ENCODE data around the gene KDM7A. TPM values are rescaled to one million over a fixed set of nuclear protein-coding genes. Genes with fewer than 3 reads are reported as not detected.
A peak's percentile ranks its signal among the peaks of the same experiment; 100 is the strongest.

Gene KDM7A
- 10 to 100 TPM; 28.1 to 39.2 TPM for total RNA-seq

GRCh38 chr7:140176811-140177702, at the start of gene KDM7A:
KDM7A (minus strand) TSS chr7:140176983; CDS start chr7:140176937, 46 bp downstream.
- Mint-ChIP-seq H3K36me3 (ENCODE audit: insufficient read depth in 2 of 2) (peaks cover 9 to 18% of the 10 kb centered on the region in 2 donors), H3K4me3 (peak within 1 kb of the TSS; percentile 96 to 100), H3K9me3 (peaks cover 0 to 6% of the 10 kb centered on the region in 2 donors), H3K4me1 (ENCODE audit: low read depth) (peaks cover 42% of the 10 kb centered on the region), H3K27me3 (ENCODE audit: low read depth) (peaks cover 17% of the 10 kb centered on the region), H3K27ac (peak within 1 kb of the TSS; percentile 98)
- DNase-seq (peak; percentile 93 to 94), ATAC-seq (replicated peaks in 1 of 2) (peak; percentile 83 to 85)

GRCh38 chr7:140225562-140226249, 48.9 kb upstream of the KDM7A start:
- Mint-ChIP-seq H3K4me3 (peak overlapping the region; percentile 62 to 72), H3K9me3 (no peaks in the 10 kb centered on the region), H3K36me3 (ENCODE audit: insufficient read depth in 2 of 2) (no peaks in the 10 kb centered on the region), H3K27ac (peak overlapping the region; percentile 73), H3K27me3 (ENCODE audit: low read depth) (no peaks in the 10 kb centered on the region), H3K4me1 (ENCODE audit: low read depth) (peaks cover 53% of the 10 kb centered on the region)
- peak in 1 of 2 donors; percentile 7 for ATAC-seq (replicated peaks in 1 of 2)
- DNase-seq: no peak

GRCh38 chr7:140223515-140224221, 46.9 kb upstream of the KDM7A start:
- H3K9me3 Mint-ChIP-seq: no peaks in the 10 kb centered on the region
- ATAC-seq (replicated peaks in 1 of 2) (peak; percentile 71 to 73), DNase-seq (peak; percentile 25 to 36)
- peak overlapping the region; percentile 0 for H3K27ac Mint-ChIP-seq
- H3K36me3 Mint-ChIP-seq (ENCODE audit: insufficient read depth in 2 of 2): no peaks in the 10 kb centered on the region
- H3K27me3 Mint-ChIP-seq (ENCODE audit: low read depth): no peaks in the 10 kb centered on the region
- H3K4me3 Mint-ChIP-seq: peak overlapping the region; percentile 39 to 63
- H3K4me1 Mint-ChIP-seq (ENCODE audit: low read depth): peaks cover 39% of the 10 kb centered on the region

DNA sequence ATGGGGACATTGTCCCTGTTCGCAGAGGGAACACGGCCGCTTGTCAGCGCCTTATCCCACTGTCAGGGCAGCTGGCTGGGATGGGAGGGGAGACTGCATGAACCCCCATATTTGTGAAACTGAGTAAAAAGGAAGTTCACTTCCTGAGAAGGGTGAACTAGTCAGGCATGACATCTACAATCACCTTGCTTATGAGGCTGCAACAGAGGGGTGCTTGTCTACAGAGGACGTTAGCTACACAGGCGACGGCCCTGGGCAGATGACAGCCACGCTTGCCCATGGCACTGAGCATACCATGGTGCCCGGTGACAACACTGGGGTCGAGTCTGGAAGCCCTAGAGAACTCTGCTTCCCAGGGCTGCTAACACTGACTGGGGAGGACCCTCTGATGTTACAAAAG, 46.0 kb upstream of the KDM7A start:
- Mint-ChIP-seq H3K9me3 (no peaks in the 10 kb centered on the region), H3K27me3 (ENCODE audit: low read depth) (no peaks in the 10 kb centered on the region), H3K27ac (no peak overlapping the region), H3K36me3 (ENCODE audit: insufficient read depth in 2 of 2) (peaks cover 0 to under 1% of the 10 kb centered on the region in 2 donors), H3K4me3 (no peak overlapping the region), H3K4me1 (ENCODE audit: low read depth) (peaks cover 39% of the 10 kb centered on the region)
- no peak for ATAC-seq (replicated peaks in 1 of 2)
- no peak for DNase-seq

- ATAC-seq (replicated peaks in 1 of 2) (no peak), DNase-seq (no peak)
- H3K27me3 Mint-ChIP-seq (ENCODE audit: low read depth): no peaks in the 10 kb centered on the region
- peaks cover 27% of the 10 kb centered on the region for H3K4me1 Mint-ChIP-seq (ENCODE audit: low read depth)
- peaks cover 0 to 3% of the 10 kb centered on the region in 2 donors for H3K9me3 Mint-ChIP-seq
- no peak overlapping the region for H3K4me3 Mint-ChIP-seq
- peaks cover 3 to 4% of the 10 kb centered on the region in 2 donors for H3K36me3 Mint-ChIP-seq (ENCODE audit: insufficient read depth in 2 of 2)
- H3K27ac Mint-ChIP-seq: no peak overlapping the region
These were observed 43.1 kb upstream of the KDM7A start for GRCh38 chr7:140219672-140220524.

- H3K36me3 Mint-ChIP-seq (ENCODE audit: insufficient read depth in 2 of 2): peaks cover 4 to 9% of the 10 kb centered on the region in 2 donors
- H3K27ac Mint-ChIP-seq: no peak overlapping the region
- no peaks in the 10 kb centered on the region for H3K27me3 Mint-ChIP-seq (ENCODE audit: low read depth)
- ATAC-seq (replicated peaks in 1 of 2) (no peak), DNase-seq (no peak)
- no peak overlapping the region for H3K4me3 Mint-ChIP-seq
- peaks cover 4 to 6% of the 10 kb centered on the region in 2 donors for H3K9me3 Mint-ChIP-seq
- H3K4me1 Mint-ChIP-seq (ENCODE audit: low read depth): peaks cover 28% of the 10 kb centered on the region
These were observed 41.9 kb upstream of the KDM7A start for GRCh38 chr7:140218656-140219055.

DNA sequence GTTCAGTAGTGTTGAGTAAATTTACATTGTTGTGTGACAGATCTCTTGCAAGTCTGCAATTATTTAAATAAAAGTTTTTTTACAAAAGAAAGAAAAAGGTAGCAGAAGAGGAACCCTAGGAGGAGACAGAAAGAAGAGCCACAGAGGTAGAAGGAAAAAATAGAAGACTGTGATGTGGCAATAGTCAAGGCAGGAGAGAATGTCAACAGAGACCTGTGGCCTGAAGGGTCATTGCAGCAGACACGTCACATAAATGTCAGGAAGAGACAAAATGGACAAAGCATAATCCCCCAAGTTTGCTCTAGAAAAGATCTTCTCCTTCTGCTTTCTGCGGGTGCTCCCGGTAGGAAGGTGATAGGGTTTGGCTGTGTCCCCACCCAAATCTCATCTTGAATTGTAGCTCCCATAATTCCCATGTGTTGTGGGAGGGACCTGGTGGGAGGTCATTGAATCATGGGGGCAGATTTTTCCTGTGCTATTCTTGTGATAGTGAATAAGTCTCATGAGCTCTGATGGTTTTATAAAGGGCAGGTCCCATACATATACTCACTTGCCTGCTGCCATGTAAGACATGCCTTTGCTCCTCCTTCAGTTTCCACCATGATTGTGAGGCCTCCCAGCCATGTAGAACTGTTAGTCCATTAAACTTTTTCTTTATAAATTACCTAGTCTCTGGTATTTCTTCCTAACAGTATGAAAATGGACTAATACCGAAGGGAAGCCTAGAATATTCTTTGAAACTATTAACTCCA, 41.1 kb upstream of the KDM7A start:
- Mint-ChIP-seq H3K27me3 (ENCODE audit: low read depth) (no peaks in the 10 kb centered on the region), H3K36me3 (ENCODE audit: insufficient read depth in 2 of 2) (peaks cover 4 to 9% of the 10 kb centered on the region in 2 donors), H3K4me1 (ENCODE audit: low read depth) (peaks cover 27% of the 10 kb centered on the region), H3K9me3 (peaks cover 4 to 6% of the 10 kb centered on the region in 2 donors), H3K27ac (no peak overlapping the region), H3K4me3 (no peak overlapping the region)
- DNase-seq: no peak
- no peak for ATAC-seq (replicated peaks in 1 of 2)

GRCh38 chr7:140215281-140215680, 38.5 kb upstream of the KDM7A start:
- no peak overlapping the region for H3K4me3 Mint-ChIP-seq
- no peaks in the 10 kb centered on the region for H3K27me3 Mint-ChIP-seq (ENCODE audit: low read depth)
- H3K36me3 Mint-ChIP-seq (ENCODE audit: insufficient read depth in 2 of 2): peaks cover 4 to 9% of the 10 kb centered on the region in 2 donors
- no peak for ATAC-seq (replicated peaks in 1 of 2)
- no peak overlapping the region for H3K27ac Mint-ChIP-seq
- peaks cover 4 to 6% of the 10 kb centered on the region in 2 donors for H3K9me3 Mint-ChIP-seq
- no peak for DNase-seq
- H3K4me1 Mint-ChIP-seq (ENCODE audit: low read depth): peaks cover 50% of the 10 kb centered on the region

DNA sequence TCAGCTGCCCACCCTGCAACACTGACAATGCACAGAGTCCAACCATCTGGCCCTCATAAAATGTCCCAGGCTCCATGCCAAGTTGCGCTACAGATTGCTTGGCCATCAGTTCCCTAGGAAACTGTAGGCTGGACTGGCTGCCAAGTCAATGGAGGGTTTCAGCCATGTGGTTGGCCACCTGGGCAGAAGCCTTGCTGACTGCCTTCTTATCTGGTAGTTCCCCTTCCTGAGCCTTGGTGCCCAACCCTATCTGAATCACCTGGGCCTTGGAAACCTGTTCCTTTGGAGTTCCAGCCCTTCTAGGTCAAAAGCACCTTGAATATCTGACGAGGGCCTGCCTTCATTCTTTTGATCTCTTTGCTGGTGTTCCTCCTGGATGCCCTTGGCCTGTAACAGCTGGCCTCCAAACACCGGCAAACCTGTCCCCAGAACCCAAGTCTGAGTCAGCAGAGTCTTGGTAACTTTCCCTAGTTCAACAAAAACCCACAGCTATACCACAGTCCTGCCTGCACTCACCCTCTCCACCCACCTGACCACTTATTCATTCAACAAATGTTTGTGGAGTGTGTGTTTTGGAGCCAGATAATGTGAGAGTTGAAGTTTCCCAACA, 37.4 kb upstream of the KDM7A start:
- H3K4me1 Mint-ChIP-seq (ENCODE audit: low read depth): peaks cover 58% of the 10 kb centered on the region
- peak overlapping the region; percentile 70 for H3K27ac Mint-ChIP-seq
- H3K4me3 Mint-ChIP-seq: peak overlapping the region; percentile 50 to 60
- ATAC-seq (replicated peaks in 1 of 2) (peak; percentile 56 to 68), DNase-seq (peak; percentile 60 to 66)
- no peaks in the 10 kb centered on the region for H3K27me3 Mint-ChIP-seq (ENCODE audit: low read depth)
- peaks cover 4 to 9% of the 10 kb centered on the region in 2 donors for H3K36me3 Mint-ChIP-seq (ENCODE audit: insufficient read depth in 2 of 2)
- H3K9me3 Mint-ChIP-seq: peaks cover 4 to 6% of the 10 kb centered on the region in 2 donors

DNA sequence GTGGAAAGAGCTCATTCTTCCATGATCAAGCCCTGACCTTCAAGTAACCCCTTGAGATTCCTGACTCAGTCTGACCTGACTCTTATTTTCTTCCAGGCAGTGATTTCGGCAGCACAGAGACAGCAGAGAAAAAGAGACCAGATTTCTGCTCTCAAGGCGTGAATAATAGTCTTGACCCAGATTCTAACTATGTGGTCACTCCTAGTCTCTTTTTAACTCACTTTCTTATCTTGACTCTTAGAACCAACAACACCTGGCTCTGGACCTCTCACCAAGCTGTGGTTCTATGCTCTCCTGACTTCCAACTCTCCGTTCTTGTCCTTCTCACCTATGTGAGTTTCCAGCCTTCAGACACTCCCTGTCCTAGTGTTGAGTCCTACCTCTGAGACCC, 36.9 kb upstream of the KDM7A start:
- H3K9me3 Mint-ChIP-seq: peaks cover 4 to 6% of the 10 kb centered on the region in 2 donors
- DNase-seq: no peak
- no peaks in the 10 kb centered on the region for H3K27me3 Mint-ChIP-seq (ENCODE audit: low read depth)
- peak overlapping the region; percentile 50 to 60 for H3K4me3 Mint-ChIP-seq
- H3K4me1 Mint-ChIP-seq (ENCODE audit: low read depth): peaks cover 58% of the 10 kb centered on the region
- peaks cover 4 to 9% of the 10 kb centered on the region in 2 donors for H3K36me3 Mint-ChIP-seq (ENCODE audit: insufficient read depth in 2 of 2)
- peak; percentile 12 for ATAC-seq (replicated peaks in 1 of 2)
- peak overlapping the region; percentile 70 for H3K27ac Mint-ChIP-seq

DNA sequence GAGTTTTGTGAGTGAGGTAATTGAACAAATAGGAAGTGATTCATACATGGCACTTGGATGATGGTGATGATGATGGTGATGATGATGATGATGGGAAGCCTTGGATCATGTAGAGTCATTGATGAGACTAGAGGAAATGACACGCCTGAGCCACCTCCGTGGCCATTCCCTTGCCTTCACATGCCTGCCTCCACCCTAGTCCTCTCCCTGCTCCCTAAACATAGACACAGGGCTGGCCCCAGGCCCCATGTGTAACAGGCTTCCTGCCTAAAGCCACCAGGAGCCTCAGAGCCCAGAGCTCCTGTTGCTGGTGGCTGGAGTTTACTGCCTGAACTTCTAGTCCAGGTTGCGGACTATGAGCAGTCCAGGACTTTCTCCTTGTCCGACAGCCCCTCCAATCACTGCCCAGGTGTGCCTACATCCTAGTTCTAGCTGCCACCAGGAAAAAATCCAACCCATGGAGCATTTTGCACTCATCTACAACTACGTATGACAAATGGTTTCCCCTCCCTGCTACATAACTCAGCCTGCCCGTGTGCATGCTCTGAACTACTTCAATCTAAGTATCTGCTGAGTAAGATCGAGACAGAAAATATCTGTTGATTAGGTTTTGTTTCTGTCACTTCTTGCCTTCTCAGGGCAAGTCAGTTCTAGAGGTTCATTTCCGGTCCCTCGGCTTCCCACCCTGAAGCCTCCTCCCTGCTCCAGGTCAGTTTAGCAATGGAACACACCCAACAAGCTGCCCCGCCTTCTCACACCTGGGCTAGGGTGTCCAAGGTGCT, 35.5 kb upstream of the KDM7A start:
- Mint-ChIP-seq H3K27me3 (ENCODE audit: low read depth) (no peaks in the 10 kb centered on the region), H3K27ac (peak overlapping the region; percentile 86), H3K36me3 (ENCODE audit: insufficient read depth in 2 of 2) (peaks cover 0 to 6% of the 10 kb centered on the region in 2 donors), H3K4me1 (ENCODE audit: low read depth) (peaks cover 69% of the 10 kb centered on the region), H3K4me3 (peak overlapping the region; percentile 69 to 71), H3K9me3 (peaks cover 3 to 4% of the 10 kb centered on the region in 2 donors)
- ATAC-seq (replicated peaks in 1 of 2) (peak; percentile 73 to 78), DNase-seq (peak; percentile 48 to 57)

Measured in activated T-cell treated with anti-CD3 and anti-CD28 coated beads, Interleukin-2, amount 50 U/mL, for 72 hours (primary cell).